8988T (cell line): ENCODE measurements around the gene ABLIM2.

ENCODE experiments used
- DNase-seq: peaks from one replicate; pipeline ENCODE4 v3.0.0; 2011

Gene ABLIM2

GRCh38 chr4:8135666-8136065, 22.9 kb downstream of the ABLIM2 start:
- no peak for DNase-seq

- DNase-seq: no peak
Measured at GRCh38 chr4:8133897-8134563, 24.6 kb downstream of the ABLIM2 start.

GRCh38 chr4:8132947-8133705, 25.5 kb downstream of the ABLIM2 start:
- no peak for DNase-seq

- no peak for DNase-seq
Measured at GRCh38 chr4:8132400-8132799, 26.2 kb downstream of the ABLIM2 start.

GRCh38 chr4:8131826-8132225, 26.8 kb downstream of the ABLIM2 start:
- DNase-seq: no peak

GRCh38 chr4:8131210-8131609, 27.4 kb downstream of the ABLIM2 start:
- no peak for DNase-seq

- no peak for DNase-seq
Measured at GRCh38 chr4:8130346-8131066, 28.1 kb downstream of the ABLIM2 start.

- no peak for DNase-seq
Measured at GRCh38 chr4:8129785-8130184, 28.8 kb downstream of the ABLIM2 start.

- no peak for DNase-seq
Measured at GRCh38 chr4:8129136-8129535, 29.5 kb downstream of the ABLIM2 start.

- no peak for DNase-seq
Measured at GRCh38 chr4:8128100-8128856, 30.3 kb downstream of the ABLIM2 start.

GRCh38 chr4:8127051-8127826, 31.4 kb downstream of the ABLIM2 start:
- no peak for DNase-seq

- no peak for DNase-seq
Measured at GRCh38 chr4:8126523-8126922, 32.1 kb downstream of the ABLIM2 start.

GRCh38 chr4:8125526-8126056, 33.0 kb downstream of the ABLIM2 start:
- DNase-seq: no peak

GRCh38 chr4:8123870-8124269, 34.7 kb downstream of the ABLIM2 start:
- DNase-seq: no peak

GRCh38 chr4:8123389-8123788, 35.2 kb downstream of the ABLIM2 start:
- no peak for DNase-seq

GRCh38 chr4:8122746-8123145, 35.9 kb downstream of the ABLIM2 start:
- no peak for DNase-seq

- DNase-seq: no peak
Measured at GRCh38 chr4:8121292-8122015, 37.2 kb downstream of the ABLIM2 start.

GRCh38 chr4:8120501-8120900, 38.1 kb downstream of the ABLIM2 start:
- no peak for DNase-seq

- DNase-seq: no peak
Measured at GRCh38 chr4:8119877-8120276, 38.7 kb downstream of the ABLIM2 start.

GRCh38 chr4:8118531-8118930, 40.1 kb downstream of the ABLIM2 start:
- no peak for DNase-seq

GRCh38 chr4:8118035-8118434, 40.6 kb downstream of the ABLIM2 start:
- DNase-seq: no peak
